GM08714 (cell line): ENCODE measurements around the gene GFOD1.
"Not testable (repeated sequence)": the region's sequence is repeated elsewhere in the genome, so short reads cannot be mapped to it uniquely, and the experiment has no call there.

ENCODE experiments used
- H3K4me3 ChIP-seq: fragments of 200-500 bp; sonication (Bioruptor generic); 2 replicates; pipeline ENCODE4 v1.5.1; 2014; ENCODE audit warnings: mild to moderate bottlenecking, low read length, inconsistent platforms
- ZNF274 ChIP-seq: IDR thresholded peaks from 2 replicates; pipeline ENCODE4 v1.6.1; 2012; ENCODE audit warnings: mild to moderate bottlenecking, low read depth, low read length

GFOD1 gene

GRCh38 chr6:13522656-13523055, 35.3 kb upstream of the GFOD1 start:
- no peak overlapping the region for H3K4me3 ChIP-seq

GRCh38 chr6:13519839-13520238, 32.4 kb upstream of the GFOD1 start:
- TF ChIP-seq ZNF274: no peak
- no peak overlapping the region for H3K4me3 ChIP-seq

More at GRCh38 chr6:13522656-13523055, 35.3 kb upstream of the GFOD1 start:
- no peak for TF ChIP-seq ZNF274

- no peak for TF ChIP-seq ZNF274
- no peak overlapping the region for H3K4me3 ChIP-seq
Observed at GRCh38 chr6:13517116-13517515, 29.7 kb upstream of the GFOD1 start.

GRCh38 chr6:13515912-13516311, 28.5 kb upstream of the GFOD1 start:
- H3K4me3 ChIP-seq: no peak overlapping the region
- TF ChIP-seq ZNF274: no peak

GRCh38 chr6:13513626-13514502, 26.5 kb upstream of the GFOD1 start:
- TF ChIP-seq ZNF274: no peak
- H3K4me3 ChIP-seq: no peak overlapping the region

GRCh38 chr6:13512900-13513299, 25.5 kb upstream of the GFOD1 start:
- TF ChIP-seq ZNF274: no peak
- no peak overlapping the region for H3K4me3 ChIP-seq

GRCh38 chr6:13511913-13512717, 24.7 kb upstream of the GFOD1 start:
- no peak overlapping the region for H3K4me3 ChIP-seq
- TF ChIP-seq ZNF274: no peak

GRCh38 chr6:13511141-13511571, 23.8 kb upstream of the GFOD1 start:
- not testable (repeated sequence) for H3K4me3 ChIP-seq

- not testable (repeated sequence) for H3K4me3 ChIP-seq
Observed at GRCh38 chr6:13510433-13510832, 23.0 kb upstream of the GFOD1 start.

- no peak for TF ChIP-seq ZNF274
- no peak overlapping the region for H3K4me3 ChIP-seq
Observed at GRCh38 chr6:13508711-13509705, 21.6 kb upstream of the GFOD1 start.

- no peak for TF ChIP-seq ZNF274
Observed at GRCh38 chr6:13507306-13507860, 20.0 kb upstream of the GFOD1 start.

GRCh38 chr6:13505345-13505734, 17.9 kb upstream of the GFOD1 start:
- H3K4me3 ChIP-seq: no peak overlapping the region
- no peak for TF ChIP-seq ZNF274

More at GRCh38 chr6:13507306-13507860, 20.0 kb upstream of the GFOD1 start:
- H3K4me3 ChIP-seq: no peak overlapping the region

- no peak for TF ChIP-seq ZNF274
- no peak overlapping the region for H3K4me3 ChIP-seq
Observed at GRCh38 chr6:13504611-13505344, 17.4 kb upstream of the GFOD1 start.

GRCh38 chr6:13500915-13501314, 13.5 kb upstream of the GFOD1 start:
- TF ChIP-seq ZNF274: no peak
- no peak overlapping the region for H3K4me3 ChIP-seq
